Urinary bladder (tissue), 4 donors: ENCODE results near the gene RANBP6. TPM values are rescaled to one million over a fixed set of nuclear protein-coding genes. Genes with fewer than 3 reads are reported as not detected.
A peak's percentile ranks its signal among the peaks of the same experiment; 100 is the strongest.
"Not testable (repeated sequence)": the region's sequence is repeated elsewhere in the genome, so short reads cannot be mapped to it uniquely, and the experiment has no call there.

Experiments used
- DNase-seq: peaks from one replicate; pipeline ENCODE4 v3.0.0-alpha.2; 2015; ENCODE audit errors: extremely low spot score
- H3K27ac ChIP-seq: one replicate; pipeline ENCODE4 v1.5.1; 2013; ENCODE audit warnings: low read depth, mild to moderate bottlenecking, moderate library complexity
- H3K36me3 ChIP-seq: one replicate; pipeline ENCODE4 v1.6.1; 2013; ENCODE audit warnings: mild to moderate bottlenecking, moderate library complexity; ENCODE audit not compliant: insufficient read depth
- H3K4me1 ChIP-seq: one replicate; pipeline ENCODE4 v1.6.1; 2013; ENCODE audit warnings: mild to moderate bottlenecking, moderate library complexity; ENCODE audit not compliant: insufficient read depth
- H3K4me3 ChIP-seq: one replicate; pipeline ENCODE4 v1.5.1; 2013; ENCODE audit warnings: low read depth, low read length
- whole genome bisulfite sequencing: extraction: QIAGEN DNeasy Blood & Tissue Kit; methylation state at CpG from one replicate; pipeline ENCODE4 v1.1.7; 2013; 5-methylcytosine and 5-hydroxymethylcytosine counted together
- polyA plus RNA-seq: library from polyadenylated mRNA; stranded (reverse); fragments of 200-250 nt; gene quantifications from one replicate; pipeline ENCODE4 v1.2.3, GENCODE V29; 2013
- total RNA-seq: library from RNA; depleted of rRNA; stranded (reverse); fragments of >200 nt; gene quantifications from one replicate; pipeline ENCODE4 v1.2.3, GENCODE V29; 2014
- donor health status: healthy with polysubstance abuse.
- donor health status: healthy.

Gene RANBP6
- total RNA-seq (36.5 TPM), polyA plus RNA-seq (10.8 TPM)

- peak within 1 kb of the TSS; percentile 84 for H3K4me3 ChIP-seq
- no peaks in the 10 kb centered on the region for H3K36me3 ChIP-seq
- WGBS: 6% methylated on average over 43 of the region's 43 CpGs
- peak; percentile 81 for DNase-seq
- H3K4me1 ChIP-seq: peaks cover 2% of the 10 kb centered on the region
- peak within 1 kb of the TSS; percentile 82 for H3K27ac ChIP-seq
These were observed at the start of gene RANBP6 for GRCh38 chr9:6015278-6016157. TSS of gene RANBP6 (minus strand) at chr9:6015624. CDS start at chr9:6015607, 17 bp downstream.

- not testable (repeated sequence) for H3K4me3 ChIP-seq, H3K36me3 ChIP-seq, DNase-seq, H3K4me1 ChIP-seq, H3K27ac ChIP-seq
- WGBS: 87% methylated on average over 7 of the region's 7 CpGs
These were observed 47.7 kb upstream of the RANBP6 start for GRCh38 chr9:6063146-6063545.

- Histone ChIP-seq H3K27ac (no peak overlapping the region), H3K36me3 (no peaks in the 10 kb centered on the region), H3K4me1 (no peaks in the 10 kb centered on the region), H3K4me3 (no peak overlapping the region)
- WGBS: 51% methylated on average over 3 of the region's 3 CpGs
- DNase-seq: no peak
These were observed 40.2 kb upstream of the RANBP6 start for GRCh38 chr9:6055666-6056065.

GRCh38 chr9:6055216-6055615, 39.8 kb upstream of the RANBP6 start:
- no peaks in the 10 kb centered on the region for H3K36me3 ChIP-seq
- WGBS: 30% methylated on average over 2 of the region's 2 CpGs
- no peaks in the 10 kb centered on the region for H3K4me1 ChIP-seq
- H3K27ac ChIP-seq: no peak overlapping the region
- DNase-seq: peak; percentile 62
- no peak overlapping the region for H3K4me3 ChIP-seq

- Histone ChIP-seq H3K4me1 (no peaks in the 10 kb centered on the region), H3K27ac (no peak overlapping the region), H3K36me3 (no peaks in the 10 kb centered on the region), H3K4me3 (no peak overlapping the region)
- no peak for DNase-seq
- WGBS: 2% methylated on average over 3 of the region's 3 CpGs
These were observed 39.1 kb upstream of the RANBP6 start for GRCh38 chr9:6054280-6055099.

GRCh38 chr9:6052293-6052919, 37.0 kb upstream of the RANBP6 start:
- H3K36me3 ChIP-seq: no peaks in the 10 kb centered on the region
- no peak overlapping the region for H3K27ac ChIP-seq
- WGBS: 62% methylated on average over 2 of the region's 2 CpGs
- H3K4me3 ChIP-seq: no peak overlapping the region
- no peaks in the 10 kb centered on the region for H3K4me1 ChIP-seq
- no peak for DNase-seq

- no peaks in the 10 kb centered on the region for H3K4me1 ChIP-seq
- DNase-seq: no peak
- no peak overlapping the region for H3K27ac ChIP-seq
- no peaks in the 10 kb centered on the region for H3K36me3 ChIP-seq
- WGBS: 87% methylated on average over 2 of the region's 2 CpGs
- H3K4me3 ChIP-seq: no peak overlapping the region
These were observed 36.1 kb upstream of the RANBP6 start for GRCh38 chr9:6051511-6051950.

GRCh38 chr9:6049798-6050197, 34.4 kb upstream of the RANBP6 start:
- Histone ChIP-seq H3K27ac (no peak overlapping the region), H3K36me3 (no peaks in the 10 kb centered on the region), H3K4me3 (no peak overlapping the region), H3K4me1 (no peaks in the 10 kb centered on the region)
- DNase-seq: no peak
- WGBS: 75% methylated on average over 1 of the region's 1 CpG

- 83% methylated on average over 1 of the region's 1 CpG for WGBS
- H3K27ac ChIP-seq: no peak overlapping the region
- DNase-seq: no peak
- H3K36me3 ChIP-seq: no peaks in the 10 kb centered on the region
- H3K4me1 ChIP-seq: no peaks in the 10 kb centered on the region
- no peak overlapping the region for H3K4me3 ChIP-seq
These were observed 32.6 kb upstream of the RANBP6 start for GRCh38 chr9:6048039-6048438.

- DNase-seq: no peak
- H3K4me1 ChIP-seq: no peaks in the 10 kb centered on the region
- no peak overlapping the region for H3K27ac ChIP-seq
- no peaks in the 10 kb centered on the region for H3K36me3 ChIP-seq
- 77% methylated on average over 4 of the region's 4 CpGs for WGBS
- H3K4me3 ChIP-seq: no peak overlapping the region
These were observed 31.6 kb upstream of the RANBP6 start for GRCh38 chr9:6047020-6047419.

- WGBS: 80% methylated on average over 4 of the region's 4 CpGs
- no peak overlapping the region for H3K4me3 ChIP-seq
- no peaks in the 10 kb centered on the region for H3K4me1 ChIP-seq
- no peak for DNase-seq
- no peak overlapping the region for H3K27ac ChIP-seq
- H3K36me3 ChIP-seq: no peaks in the 10 kb centered on the region
These were observed 29.9 kb upstream of the RANBP6 start for GRCh38 chr9:6045364-6045763.

- 91% methylated on average over 3 of the region's 3 CpGs for WGBS
- H3K4me1 ChIP-seq: no peaks in the 10 kb centered on the region
These were observed 24.7 kb upstream of the RANBP6 start for GRCh38 chr9:6040077-6040476.

GRCh38 chr9:6036391-6036790, 21.0 kb upstream of the RANBP6 start:
- Histone ChIP-seq H3K36me3 (no peaks in the 10 kb centered on the region), H3K4me3 (no peak overlapping the region), H3K4me1 (no peaks in the 10 kb centered on the region), H3K27ac (no peak overlapping the region)
- WGBS: 85% methylated on average over 3 of the region's 3 CpGs
- no peak for DNase-seq

More at GRCh38 chr9:6040077-6040476, 24.7 kb upstream of the RANBP6 start:
- no peak overlapping the region for H3K27ac ChIP-seq
- H3K4me3 ChIP-seq: no peak overlapping the region
- DNase-seq: no peak
- no peaks in the 10 kb centered on the region for H3K36me3 ChIP-seq
